Activated naive CD4-positive, alpha-beta T cell treated with anti-CD3 and anti-CD28 coated beads, Interleukin-2, amount 50 U/mL, for 24 hours (primary cell): ENCODE results near the gene CTSE.

Experiments
- H3K27ac Mint-ChIP-seq: one replicate; pipeline ENCODE4 v1.8.0; 2021; ENCODE audit warnings: mild to moderate bottlenecking, mixed read lengths
- H3K27me3 Mint-ChIP-seq: one replicate; pipeline ENCODE4 v1.8.0; 2021; ENCODE audit warnings: mixed read lengths
- H3K36me3 Mint-ChIP-seq: one replicate; pipeline ENCODE4 v1.8.0; 2021; ENCODE audit warnings: mixed read lengths
- H3K4me1 Mint-ChIP-seq: one replicate; pipeline ENCODE4 v1.8.0; 2021; ENCODE audit warnings: mixed read lengths
- H3K4me3 Mint-ChIP-seq: one replicate; pipeline ENCODE4 v1.8.0; 2021; ENCODE audit warnings: mild to moderate bottlenecking, mixed read lengths
- H3K9me3 Mint-ChIP-seq: one replicate; pipeline ENCODE4 v1.8.0; 2021; ENCODE audit warnings: mixed read lengths

The CTSE gene

DNA sequence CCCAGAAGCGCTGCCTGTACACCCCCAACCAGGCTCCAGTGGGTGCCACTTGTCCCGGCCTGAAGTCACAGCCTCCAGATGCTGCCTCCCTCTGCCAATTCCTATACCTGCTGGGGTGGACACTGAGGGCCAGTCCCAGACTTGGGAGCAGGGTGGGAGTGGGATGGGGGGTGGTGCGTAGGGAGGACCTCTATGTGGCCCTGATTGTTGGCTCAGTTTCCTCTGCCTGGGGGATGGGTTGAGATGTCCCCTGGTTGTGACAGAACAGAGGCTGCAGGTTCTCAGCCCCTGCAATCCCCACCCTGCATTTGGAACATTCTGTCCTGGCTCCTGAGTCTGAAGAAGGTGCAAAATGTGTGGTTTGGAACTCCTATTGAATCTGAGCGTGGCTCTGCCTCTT lies 47.7 kb downstream of the CTSE start:
- no peak overlapping the region for H3K4me3 Mint-ChIP-seq
- no peaks in the 10 kb centered on the region for H3K36me3 Mint-ChIP-seq
- H3K27ac Mint-ChIP-seq = no peak overlapping the region
- no peaks in the 10 kb centered on the region for H3K4me1 Mint-ChIP-seq
- H3K9me3 Mint-ChIP-seq = no peaks in the 10 kb centered on the region
- no peaks in the 10 kb centered on the region for H3K27me3 Mint-ChIP-seq

DNA sequence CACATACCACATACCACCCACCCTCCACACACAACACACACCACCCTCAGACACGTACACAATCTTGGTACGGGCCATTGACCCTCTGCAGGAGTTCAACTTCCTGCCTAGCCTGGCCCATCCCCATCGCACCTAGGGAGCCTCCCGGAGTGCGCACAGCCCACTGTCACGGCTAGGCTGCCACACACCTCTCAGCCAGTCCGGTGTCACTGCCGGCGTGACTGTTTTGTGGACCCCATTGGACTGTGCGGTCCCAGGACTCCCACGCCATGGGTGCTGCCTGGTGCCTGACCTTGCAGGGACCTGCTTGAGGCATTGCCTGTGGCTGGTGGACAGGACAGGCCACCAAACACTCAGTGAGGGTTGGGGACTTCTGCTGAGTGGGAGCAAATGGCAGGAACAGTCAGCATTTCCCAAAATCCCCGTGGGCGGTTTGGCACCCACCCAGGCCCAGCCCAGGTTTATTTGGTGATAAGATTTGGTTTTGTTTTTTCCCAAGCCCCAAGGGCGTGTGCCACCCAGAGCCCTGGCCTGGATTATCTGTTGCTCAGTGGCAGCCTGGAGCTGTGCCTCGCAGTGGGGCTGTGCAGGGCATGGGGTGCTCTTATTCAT lies 48.2 kb downstream of the CTSE start:
- no peaks in the 10 kb centered on the region for H3K9me3 Mint-ChIP-seq
- H3K4me1 Mint-ChIP-seq = no peaks in the 10 kb centered on the region
- H3K27me3 Mint-ChIP-seq = no peaks in the 10 kb centered on the region
- no peaks in the 10 kb centered on the region for H3K36me3 Mint-ChIP-seq
- H3K27ac Mint-ChIP-seq = no peak overlapping the region
- no peak overlapping the region for H3K4me3 Mint-ChIP-seq

DNA sequence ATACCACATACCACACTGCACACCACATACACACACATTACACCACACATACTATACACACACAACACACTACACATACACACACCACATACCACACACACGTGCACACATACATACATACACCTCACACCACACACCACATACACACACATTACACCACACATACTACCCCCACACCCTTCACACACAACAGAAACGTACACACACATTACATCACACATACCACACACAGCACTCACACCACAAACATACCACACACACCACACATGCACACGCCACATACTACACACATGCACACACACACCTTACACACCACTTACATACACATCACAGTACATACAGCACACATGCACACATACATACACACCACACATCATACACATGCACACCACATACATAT lies 49.0 kb downstream of the CTSE start:
- Mint-ChIP-seq H3K36me3 (no peaks in the 10 kb centered on the region), H3K4me3 (no peak overlapping the region), H3K4me1 (no peaks in the 10 kb centered on the region), H3K27me3 (no peaks in the 10 kb centered on the region), H3K9me3 (no peaks in the 10 kb centered on the region), H3K27ac (no peak overlapping the region)

- Mint-ChIP-seq H3K27ac (no peak overlapping the region), H3K36me3 (no peaks in the 10 kb centered on the region), H3K4me1 (no peaks in the 10 kb centered on the region), H3K27me3 (no peaks in the 10 kb centered on the region), H3K9me3 (no peaks in the 10 kb centered on the region), H3K4me3 (no peak overlapping the region)
These were observed 50.1 kb downstream of the CTSE start for GRCh38 chr1:205973377-205974232.

GRCh38 chr1:205972491-205973168 lies 51.1 kb downstream of the CTSE start:
- Mint-ChIP-seq H3K27ac (no peak overlapping the region), H3K36me3 (no peaks in the 10 kb centered on the region), H3K4me1 (no peaks in the 10 kb centered on the region), H3K27me3 (no peaks in the 10 kb centered on the region), H3K9me3 (no peaks in the 10 kb centered on the region), H3K4me3 (no peak overlapping the region)

DNA sequence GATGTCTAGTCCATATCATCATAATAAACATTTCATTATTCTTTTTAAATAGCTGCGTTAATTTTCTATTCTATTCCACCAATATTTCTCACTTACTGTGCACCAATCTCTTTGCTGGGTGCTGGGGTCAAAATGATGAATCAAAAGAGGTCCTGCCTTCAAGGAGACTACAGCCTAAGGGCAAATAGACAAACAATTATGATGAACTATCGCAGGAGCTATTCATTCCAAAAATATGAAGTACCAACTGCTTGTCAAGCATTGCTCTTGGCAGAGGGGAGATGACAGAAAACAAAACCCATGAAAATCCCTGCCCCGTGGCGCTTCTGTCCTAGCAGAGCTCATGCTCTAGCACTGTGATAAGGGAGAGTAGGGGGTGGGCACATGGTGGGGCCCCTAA lies 51.6 kb downstream of the CTSE start:
- Mint-ChIP-seq H3K36me3 (no peaks in the 10 kb centered on the region), H3K4me3 (no peak overlapping the region), H3K27me3 (no peaks in the 10 kb centered on the region), H3K4me1 (no peaks in the 10 kb centered on the region), H3K27ac (no peak overlapping the region), H3K9me3 (no peaks in the 10 kb centered on the region)

DNA sequence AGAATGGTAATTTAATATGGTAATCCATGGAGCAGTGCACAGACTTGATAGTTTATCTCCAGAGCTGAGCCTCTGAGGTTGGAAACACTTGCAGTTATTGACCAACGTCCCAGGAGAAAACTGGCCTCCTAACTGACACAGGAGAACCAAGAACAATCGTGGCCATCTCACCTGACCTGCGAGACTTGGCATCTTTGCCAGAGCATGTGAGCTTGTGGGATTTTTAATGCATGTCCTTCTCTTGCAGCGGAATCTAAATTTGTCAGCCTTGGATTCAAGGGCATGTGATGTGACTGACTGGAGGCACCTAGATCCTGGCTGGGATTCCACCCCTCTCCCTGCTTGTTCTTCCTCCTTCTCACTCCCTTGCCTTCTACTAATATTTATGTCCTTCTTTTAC lies 52.6 kb downstream of the CTSE start:
- H3K36me3 Mint-ChIP-seq = no peaks in the 10 kb centered on the region
- no peak overlapping the region for H3K4me3 Mint-ChIP-seq
- no peaks in the 10 kb centered on the region for H3K4me1 Mint-ChIP-seq
- H3K9me3 Mint-ChIP-seq = no peaks in the 10 kb centered on the region
- no peaks in the 10 kb centered on the region for H3K27me3 Mint-ChIP-seq
- no peak overlapping the region for H3K27ac Mint-ChIP-seq

- H3K4me1 Mint-ChIP-seq = no peaks in the 10 kb centered on the region
- no peaks in the 10 kb centered on the region for H3K27me3 Mint-ChIP-seq
- no peaks in the 10 kb centered on the region for H3K9me3 Mint-ChIP-seq
- H3K27ac Mint-ChIP-seq = no peak overlapping the region
- H3K4me3 Mint-ChIP-seq = no peak overlapping the region
- H3K36me3 Mint-ChIP-seq = no peaks in the 10 kb centered on the region
These were observed 53.2 kb downstream of the CTSE start for GRCh38 chr1:205970486-205970885.

DNA sequence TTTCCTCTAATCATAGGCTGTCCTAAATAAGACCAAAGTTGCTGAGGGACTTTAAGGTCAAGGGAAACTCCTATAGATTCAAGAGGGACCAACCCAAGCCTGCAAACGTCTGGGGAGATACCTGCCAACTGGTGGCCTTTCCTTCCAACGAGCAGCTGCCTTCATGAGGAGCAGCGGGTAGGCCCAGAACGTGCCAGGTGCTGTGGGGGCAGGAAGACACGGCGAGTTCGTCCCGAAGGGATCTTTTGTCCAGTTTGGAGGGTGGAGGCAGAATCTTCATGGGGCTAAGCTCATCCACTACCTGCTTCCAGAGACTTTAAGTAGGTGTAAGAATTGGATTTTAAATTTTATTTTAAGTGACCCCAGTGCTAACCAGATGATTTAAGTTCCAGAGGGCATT lies 54.5 kb downstream of the CTSE start:
- Mint-ChIP-seq H3K27ac (no peak overlapping the region), H3K27me3 (no peaks in the 10 kb centered on the region), H3K4me1 (no peaks in the 10 kb centered on the region), H3K9me3 (no peaks in the 10 kb centered on the region), H3K36me3 (no peaks in the 10 kb centered on the region), H3K4me3 (no peak overlapping the region)

DNA sequence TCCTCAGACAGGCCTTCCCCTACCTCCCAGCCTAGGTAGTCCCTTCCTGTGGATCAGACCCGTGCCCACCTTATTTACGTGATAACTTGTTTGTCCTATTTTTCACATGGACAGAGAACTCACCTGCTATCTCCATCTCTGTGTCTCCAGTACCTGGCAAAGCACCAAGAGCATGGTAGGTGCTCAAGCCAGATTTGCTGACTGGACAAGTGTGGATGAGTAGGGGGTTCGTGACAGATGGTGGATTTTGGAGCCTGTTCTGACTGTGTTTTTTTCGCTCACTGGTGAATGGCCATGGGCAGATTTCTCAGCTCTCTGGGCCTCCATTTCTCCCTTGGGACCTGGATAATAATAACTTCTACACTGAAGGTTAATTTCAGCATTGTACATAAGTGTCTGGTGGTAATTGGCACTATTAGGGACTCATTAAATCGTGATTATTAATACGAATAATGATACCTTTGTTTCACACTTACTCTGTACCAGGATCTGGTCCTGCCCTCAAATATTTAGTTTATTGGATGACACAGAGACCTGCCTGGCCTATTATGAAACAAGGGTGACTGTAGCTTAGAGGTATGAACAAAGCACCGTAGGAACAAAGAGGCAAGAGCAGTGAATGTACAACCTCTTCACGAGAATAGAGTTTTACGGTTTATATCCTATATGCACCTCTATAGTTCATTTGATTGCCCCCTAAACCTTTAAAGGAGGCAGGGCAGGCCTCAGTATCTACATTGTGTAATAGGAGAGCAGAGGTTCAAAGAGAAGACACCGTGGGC lies 56.0 kb downstream of the CTSE start:
- no peak overlapping the region for H3K4me3 Mint-ChIP-seq
- H3K27me3 Mint-ChIP-seq = no peaks in the 10 kb centered on the region
- H3K4me1 Mint-ChIP-seq = no peaks in the 10 kb centered on the region
- no peaks in the 10 kb centered on the region for H3K9me3 Mint-ChIP-seq
- H3K36me3 Mint-ChIP-seq = no peaks in the 10 kb centered on the region
- no peak overlapping the region for H3K27ac Mint-ChIP-seq

- H3K9me3 Mint-ChIP-seq = no peaks in the 10 kb centered on the region
- no peaks in the 10 kb centered on the region for H3K27me3 Mint-ChIP-seq
- H3K36me3 Mint-ChIP-seq = no peaks in the 10 kb centered on the region
- no peaks in the 10 kb centered on the region for H3K4me1 Mint-ChIP-seq
- no peak overlapping the region for H3K4me3 Mint-ChIP-seq
- H3K27ac Mint-ChIP-seq = peak overlapping the region; percentile 30
These were observed 58.4 kb downstream of the CTSE start for GRCh38 chr1:205965036-205965884.

DNA sequence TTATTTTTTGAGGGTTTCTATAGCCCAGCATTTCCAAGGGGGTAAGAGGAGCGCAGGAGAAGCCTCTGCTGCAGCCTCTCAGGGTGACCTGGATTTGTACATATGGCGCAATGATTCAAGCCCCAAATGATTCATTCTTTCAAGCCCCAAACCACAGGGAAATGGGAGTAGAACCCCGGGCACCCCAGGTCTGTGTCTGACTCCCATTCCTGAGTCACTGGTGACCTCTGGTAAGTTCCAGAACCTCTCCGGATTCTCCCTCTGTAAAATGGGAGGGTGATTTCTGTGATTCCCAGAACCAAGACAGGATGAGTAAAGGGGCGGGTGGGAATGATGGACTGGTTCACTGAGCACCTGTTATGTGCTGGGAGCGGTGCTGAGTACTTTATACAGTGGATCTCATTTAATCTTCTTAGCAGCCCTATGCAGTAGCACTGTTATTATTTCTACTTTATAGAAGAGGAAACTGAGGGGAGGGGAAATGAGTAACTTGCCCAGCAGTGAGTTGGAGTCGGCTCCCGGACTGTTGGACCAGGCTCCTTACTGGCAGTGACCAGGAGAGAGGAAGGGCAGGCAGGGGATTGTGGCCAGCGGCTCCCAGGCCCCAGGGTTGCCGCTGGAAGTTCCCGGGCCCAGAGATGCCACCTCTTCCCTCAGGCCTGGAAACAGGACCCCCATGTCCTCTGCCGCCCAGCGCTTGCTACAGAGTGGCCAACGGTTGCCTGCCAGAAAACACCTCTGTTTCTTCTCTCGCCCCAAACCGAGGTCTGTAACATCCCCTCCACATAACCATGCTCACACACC lies 60.1 kb downstream of the CTSE start:
- no peaks in the 10 kb centered on the region for H3K4me1 Mint-ChIP-seq
- H3K27ac Mint-ChIP-seq = no peak overlapping the region
- no peak overlapping the region for H3K4me3 Mint-ChIP-seq
- no peaks in the 10 kb centered on the region for H3K36me3 Mint-ChIP-seq
- no peaks in the 10 kb centered on the region for H3K27me3 Mint-ChIP-seq
- H3K9me3 Mint-ChIP-seq = no peaks in the 10 kb centered on the region

DNA sequence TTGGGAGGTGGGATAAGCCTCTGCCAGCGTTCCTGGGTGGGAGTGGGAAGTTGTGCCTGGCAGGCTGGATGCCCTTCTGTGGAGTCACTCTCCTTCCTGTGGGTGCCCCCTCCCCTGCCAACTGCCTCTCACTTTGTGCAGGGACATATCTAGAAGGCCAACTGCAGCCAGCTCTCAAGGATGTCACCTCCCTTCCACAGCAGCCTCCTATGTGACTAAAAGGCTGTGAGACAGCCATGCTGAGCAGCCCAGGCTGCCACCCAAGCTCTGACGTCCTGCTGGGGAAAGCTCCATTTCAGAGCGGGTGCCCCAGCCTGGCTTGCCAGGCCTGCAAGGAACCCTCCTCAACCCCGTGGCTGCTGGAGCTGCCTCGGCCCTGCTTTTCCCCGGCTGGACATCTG lies 60.9 kb downstream of the CTSE start:
- H3K27me3 Mint-ChIP-seq = no peaks in the 10 kb centered on the region
- H3K4me1 Mint-ChIP-seq = no peaks in the 10 kb centered on the region
- no peaks in the 10 kb centered on the region for H3K9me3 Mint-ChIP-seq
- H3K4me3 Mint-ChIP-seq = no peak overlapping the region
- no peak overlapping the region for H3K27ac Mint-ChIP-seq
- H3K36me3 Mint-ChIP-seq = no peaks in the 10 kb centered on the region

GRCh38 chr1:205961991-205962820 lies 61.5 kb downstream of the CTSE start:
- Mint-ChIP-seq H3K9me3 (no peaks in the 10 kb centered on the region), H3K36me3 (no peaks in the 10 kb centered on the region), H3K4me3 (no peak overlapping the region), H3K27me3 (no peaks in the 10 kb centered on the region), H3K27ac (no peak overlapping the region), H3K4me1 (no peaks in the 10 kb centered on the region)
